ENCODE measurements around the gene ALPG. TPM values are rescaled to one million over a fixed set of nuclear protein-coding genes. Genes with fewer than 3 reads are reported as not detected.
"Not testable (repeated sequence)": the region's sequence is repeated elsewhere in the genome, so short reads cannot be mapped to it uniquely, and the experiment has no call there.

The ALPG gene
- total and polyA plus RNA-seq, 2 of the 4 experiments (the other 2 are of a cell fraction) = not detected

- H3K4me1 ChIP-seq (ENCODE audit: control insufficient read depth, insufficient read depth, low read length); H3K27ac ChIP-seq (ENCODE audit: insufficient read depth, low read length); H3K18ac ChIP-seq (ENCODE audit: low read depth, low read length); H2BK20ac ChIP-seq (ENCODE audit: low read depth, low read length); dilution Hi-C loops (cut with HindIII; ENCODE audit: low sequenced_read_pairs, unreplicated experiment); H3K4me2 ChIP-seq (ENCODE audit: low read depth, low read length); H3K27me3 ChIP-seq (ENCODE audit: control insufficient read depth, insufficient read depth, low read length); CTCF ChIA-PET; H2AFZ ChIP-seq (replicated peaks; ENCODE audit: low read length, poor library complexity); H4K20me1 ChIP-seq (ENCODE audit: insufficient read depth, low read length); H3K4ac ChIP-seq (ENCODE audit: low read depth, low read length); H2AK5ac ChIP-seq (ENCODE audit: low read depth, low read length); H3K36me3 ChIP-seq (ENCODE audit: control insufficient read depth, insufficient read depth, low read length); H2AK9ac ChIP-seq (replicated peaks; ENCODE audit: low read depth, low read length, poor library complexity); H3K56ac ChIP-seq (ENCODE audit: extremely low read depth, insufficient read depth, low read length); H4K91ac ChIP-seq (ENCODE audit: insufficient read depth, low read depth, low read length); H3K9me1 ChIP-seq (ENCODE audit: insufficient read depth, low read length); H3K79me1 ChIP-seq (ENCODE audit: low read depth in 1 of 2, low read length in 2 of 2); BruUV-seq (replicated peaks); H3K9ac ChIP-seq (ENCODE audit: low read depth, low read length); DNase-seq; in situ Hi-C loops (cut with MboI; ENCODE audit: low sequenced_read_pairs); H2BK15ac ChIP-seq (ENCODE audit: low read depth, low read length); H2BK5ac ChIP-seq (ENCODE audit: low read depth, low read length, poor library complexity, severe bottlenecking); H2BK120ac ChIP-seq (ENCODE audit: low read depth, low read length); H3K4me3 ChIP-seq (ENCODE audit: insufficient read depth, low read depth, low read length); H3K14ac ChIP-seq (replicated peaks; ENCODE audit: low read depth, low read length); ATAC-seq (ENCODE audit: low read depth); H4K5ac ChIP-seq (ENCODE audit: low read depth, low read length); H3K23ac ChIP-seq (ENCODE audit: low read depth, low read length); H3K9me3 ChIP-seq (ENCODE audit: control insufficient read depth, insufficient read depth, low read length); intact Hi-C loops (cut with micrococcal nuclease); H4K8ac ChIP-seq (ENCODE audit: low read depth in 2 of 2, low read length in 2 of 2); POLR2A ChIA-PET (ENCODE audit: unreplicated experiment): not testable (repeated sequence)
- 20% methylated on average over 1 of the region's 23 CpGs; no CpG with 5 or more reads in 1 of the 2 experiments for WGBS, 2 experiments (ENCODE audit: extremely low coverage in 2 of 2, insufficient read length in 1 of 2)
Measured at GRCh38 chr2:232366461-232366860, 40.2 kb upstream of the ALPG start.
